Stimulated activated naive CD8-positive, alpha-beta T cell treated with anti-CD3 and anti-CD28 coated beads, Interleukin-15, Interleukin-2, amounts not matched to agents 100 U/mL and 50 U/mL, for 24 hours (primary cell): ENCODE results near the gene ID3.

Source experiments
- ATAC-seq: fragments of 150-1000 bp; cut with Tn5 transposase; one replicate; pipeline ENCODE4 v1.10.0; 2021
- DNase-seq: peaks from one replicate; pipeline ENCODE4 v3.0.0; 2021

The ID3 gene

GRCh38 chr1:23559136-23559984, at the start of gene ID3:
ID3 (minus strand) TSS chr1:23559501; CDS start chr1:23559426, 75 bp downstream.
- peak; percentile 97 for DNase-seq
- peak; percentile 76 for ATAC-seq

DNA sequence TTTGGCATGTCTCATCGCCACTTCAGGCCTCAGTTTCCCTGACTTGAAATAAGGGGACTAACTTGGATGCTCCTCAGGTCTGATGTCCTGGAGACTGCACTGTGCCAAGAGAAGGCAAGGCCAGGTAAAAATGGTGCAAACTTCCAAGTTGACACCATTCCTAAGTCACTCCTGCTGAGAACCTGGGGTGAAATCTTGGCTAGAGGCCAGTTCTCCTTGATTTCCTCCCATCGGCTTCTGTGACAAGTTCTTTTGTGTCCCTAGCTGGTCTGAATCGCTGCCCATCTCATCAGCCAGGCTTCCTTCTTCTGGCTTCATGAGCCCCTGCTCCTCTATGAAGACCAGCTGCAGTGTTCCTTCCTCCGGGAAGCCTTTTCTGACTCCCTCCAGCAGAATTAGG, 48.6 kb upstream of the ID3 start:
- ATAC-seq (no peak), DNase-seq (no peak)

DNA sequence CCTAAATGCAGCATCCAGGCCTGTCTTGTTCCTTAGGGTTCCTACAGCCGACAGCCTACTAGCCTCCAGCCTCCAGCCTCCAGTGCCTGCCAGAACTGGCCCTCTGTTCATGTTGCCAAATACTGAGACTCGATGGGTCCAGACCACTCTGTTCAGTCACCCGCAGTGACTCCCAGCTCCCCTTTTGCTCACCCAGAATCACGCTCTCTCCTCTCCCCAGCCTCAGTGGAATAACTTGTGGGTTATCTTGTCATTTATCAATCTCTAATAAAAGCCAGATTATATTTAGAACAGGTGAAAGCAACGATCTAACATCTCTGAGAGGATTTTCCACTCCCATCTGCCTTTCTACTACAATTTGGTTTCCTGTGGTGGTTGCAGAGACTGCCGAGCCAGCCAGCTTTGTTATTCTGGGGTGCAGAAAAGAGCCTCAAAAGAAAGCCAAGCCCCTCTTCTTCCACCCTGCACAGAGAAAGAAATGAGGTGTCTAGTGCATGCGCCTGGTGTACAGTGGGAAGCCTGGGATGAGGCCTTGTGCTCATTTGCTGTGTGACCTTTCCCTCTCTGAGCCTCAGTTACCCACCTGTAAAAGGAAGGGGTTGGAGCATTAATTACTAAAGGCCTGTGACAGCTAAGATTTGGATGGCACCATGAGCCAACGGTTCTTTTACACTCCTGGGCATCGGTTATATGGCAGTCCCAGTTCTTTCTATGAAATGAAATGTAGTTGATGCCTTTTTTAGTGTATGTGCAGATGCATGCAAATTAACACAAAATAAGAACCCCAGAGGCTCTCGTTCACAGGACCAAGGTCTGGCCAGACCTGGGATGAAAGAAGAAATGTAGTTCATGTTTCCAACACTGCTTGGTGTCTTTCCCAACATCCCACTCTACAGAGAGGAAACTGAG, 42.9 kb upstream of the ID3 start:
- DNase-seq (no peak), ATAC-seq (peak; percentile 11)

DNA sequence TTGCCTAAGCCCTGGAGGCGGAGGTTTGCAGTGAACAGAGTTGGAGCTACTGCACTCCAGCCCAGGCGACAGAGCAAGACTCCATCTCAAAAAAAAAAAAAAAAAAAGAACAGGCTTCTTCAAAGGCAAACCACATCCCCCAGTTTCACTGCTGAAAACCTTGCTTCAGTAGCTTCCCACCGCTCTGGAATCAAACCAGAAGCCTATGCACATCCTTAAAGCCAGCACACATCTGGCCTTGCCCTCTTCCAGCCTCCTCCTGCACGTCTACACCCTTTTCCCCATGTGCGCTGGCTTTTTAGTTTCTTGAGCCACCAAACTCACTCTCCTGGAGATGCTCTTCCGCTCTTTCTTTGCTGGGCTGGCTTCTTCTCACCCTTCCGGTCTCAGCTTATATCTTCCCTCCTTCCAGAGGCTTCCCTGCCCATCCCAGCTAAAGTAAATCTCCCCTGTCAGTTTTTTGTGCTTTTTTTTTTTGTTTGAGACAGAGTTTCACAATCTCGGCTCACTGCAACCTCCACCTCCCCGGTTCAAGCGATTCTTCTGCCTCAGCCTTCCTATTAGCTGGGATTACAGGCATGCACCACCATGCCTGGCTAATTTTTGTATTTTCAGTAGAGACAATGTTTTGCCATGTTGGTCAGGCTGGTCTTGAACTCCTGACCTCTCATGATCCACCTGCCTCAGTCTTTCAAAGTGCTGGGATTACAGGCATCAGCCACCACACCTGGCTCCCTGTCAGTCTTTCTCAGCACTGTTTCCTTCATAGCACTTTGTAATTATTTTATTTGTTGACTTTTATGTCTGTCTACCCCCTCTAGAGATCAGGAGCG, 42.0 kb upstream of the ID3 start:
- ATAC-seq (no peak), DNase-seq (no peak)

DNA sequence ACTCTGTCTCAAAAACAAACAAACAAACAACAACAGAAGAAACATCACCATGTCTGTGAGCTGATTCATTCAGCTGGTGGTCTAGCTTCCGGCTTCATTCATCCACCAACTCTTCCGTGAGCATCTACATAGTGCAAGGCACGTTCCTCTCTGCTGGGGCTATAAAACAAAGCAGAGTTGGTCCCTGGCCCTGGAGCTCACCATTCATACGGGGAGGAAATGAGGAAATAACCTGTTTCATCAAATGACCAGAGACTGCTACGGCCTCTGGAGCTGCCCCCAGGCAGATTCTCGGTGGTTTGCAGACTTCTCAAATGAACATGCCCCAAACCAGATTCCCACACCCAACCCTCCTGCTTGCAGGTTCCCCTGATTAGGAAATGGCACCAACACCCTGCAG, 41.0 kb upstream of the ID3 start:
- ATAC-seq, result peak; percentile 40

GRCh38 chr1:23599125-23599524, 39.8 kb upstream of the ID3 start:
- no peak for DNase-seq

More for the DNA sequence above, 41.0 kb upstream of the ID3 start:
- DNase-seq, result no peak

DNA sequence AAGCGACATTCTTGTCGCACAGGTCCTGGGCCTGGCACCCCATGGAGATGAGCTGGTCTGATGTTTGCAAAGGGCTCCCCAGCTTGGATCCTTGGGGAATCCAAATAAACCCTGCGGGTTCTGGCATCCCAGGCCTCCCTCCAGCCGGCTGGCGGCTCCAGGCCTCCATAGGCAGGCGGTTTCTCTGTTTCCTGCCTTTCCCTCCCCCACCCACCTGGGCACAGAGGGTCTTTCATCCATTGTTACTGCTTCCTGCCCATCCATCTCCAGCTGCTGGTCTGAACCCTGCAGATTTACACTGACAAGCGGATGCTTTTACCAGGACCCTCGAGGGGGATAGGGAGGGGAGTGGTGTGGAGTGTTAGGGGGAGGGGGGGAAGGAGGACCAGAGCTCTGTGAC, 39.1 kb upstream of the ID3 start:
- ATAC-seq, result no peak
- DNase-seq, result no peak

More at GRCh38 chr1:23599125-23599524, 39.8 kb upstream of the ID3 start:
- no peak for ATAC-seq

GRCh38 chr1:23597635-23598388, 38.5 kb upstream of the ID3 start:
- DNase-seq (no peak), ATAC-seq (no peak)

GRCh38 chr1:23596382-23597358, 37.4 kb upstream of the ID3 start:
- ATAC-seq (no peak), DNase-seq (no peak)

GRCh38 chr1:23594927-23595353, 35.6 kb upstream of the ID3 start:
- no peak for ATAC-seq
- no peak for DNase-seq

- ATAC-seq (no peak), DNase-seq (no peak)
These were observed 35.0 kb upstream of the ID3 start for GRCh38 chr1:23594149-23594907.

DNA sequence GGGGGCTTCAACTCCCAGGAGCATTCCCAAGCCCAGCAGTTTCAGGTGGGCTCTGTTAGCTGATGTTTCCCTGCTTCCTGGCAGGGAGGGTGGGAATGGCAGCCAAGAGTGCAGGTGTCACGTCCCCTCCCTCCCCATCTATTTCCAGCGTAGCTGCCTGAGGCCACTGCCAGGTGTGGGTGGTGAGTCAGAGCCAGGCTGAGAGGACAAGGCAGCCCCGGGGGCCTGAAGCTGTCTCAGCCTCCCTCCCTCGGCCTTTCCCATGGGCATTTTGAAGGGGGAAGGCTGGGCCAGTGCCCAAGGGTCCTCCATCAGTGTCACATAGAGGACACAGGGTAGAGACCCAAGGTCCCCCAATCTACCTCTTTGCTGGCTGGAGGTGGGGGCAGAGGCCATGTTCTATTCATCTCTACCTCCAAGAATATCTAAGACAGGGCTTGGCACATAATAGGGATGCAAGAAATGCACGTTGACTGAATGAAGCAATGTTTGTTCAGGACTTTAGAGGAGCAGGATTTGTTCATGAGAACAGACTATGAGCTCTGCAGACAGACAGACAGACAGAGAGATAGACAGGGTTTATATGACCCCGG, 34.4 kb upstream of the ID3 start:
- ATAC-seq (no peak), DNase-seq (peak; percentile 54)

DNA sequence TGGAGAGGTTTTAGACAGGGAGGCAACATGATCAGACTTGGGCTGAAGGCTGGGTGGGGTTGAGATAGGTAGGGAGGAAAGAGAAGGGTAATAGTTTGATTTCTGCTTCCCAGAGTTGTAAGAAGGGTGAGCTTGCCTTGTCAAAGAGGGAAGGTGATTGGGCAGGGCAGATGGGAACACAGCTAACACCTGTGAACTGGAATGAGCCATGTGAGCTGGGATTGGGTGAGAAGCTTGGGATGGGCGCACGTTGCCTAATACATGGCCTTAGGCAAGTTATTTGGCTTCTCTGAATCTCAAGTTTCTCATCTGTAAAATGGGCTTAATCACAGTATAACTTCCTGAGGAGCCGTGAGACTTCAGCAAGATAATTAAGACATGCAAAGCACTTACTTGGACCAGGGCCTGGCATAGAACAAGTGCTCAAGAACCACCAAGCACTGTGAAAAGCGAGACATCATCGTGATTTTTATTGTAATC, 33.8 kb upstream of the ID3 start:
- DNase-seq (no peak), ATAC-seq (no peak)

- ATAC-seq (no peak), DNase-seq (no peak)
These were observed 33.0 kb upstream of the ID3 start for GRCh38 chr1:23592209-23592892.

GRCh38 chr1:23591460-23592208, 32.3 kb upstream of the ID3 start:
- peak; percentile 86 for DNase-seq
- peak; percentile 91 for ATAC-seq

DNA sequence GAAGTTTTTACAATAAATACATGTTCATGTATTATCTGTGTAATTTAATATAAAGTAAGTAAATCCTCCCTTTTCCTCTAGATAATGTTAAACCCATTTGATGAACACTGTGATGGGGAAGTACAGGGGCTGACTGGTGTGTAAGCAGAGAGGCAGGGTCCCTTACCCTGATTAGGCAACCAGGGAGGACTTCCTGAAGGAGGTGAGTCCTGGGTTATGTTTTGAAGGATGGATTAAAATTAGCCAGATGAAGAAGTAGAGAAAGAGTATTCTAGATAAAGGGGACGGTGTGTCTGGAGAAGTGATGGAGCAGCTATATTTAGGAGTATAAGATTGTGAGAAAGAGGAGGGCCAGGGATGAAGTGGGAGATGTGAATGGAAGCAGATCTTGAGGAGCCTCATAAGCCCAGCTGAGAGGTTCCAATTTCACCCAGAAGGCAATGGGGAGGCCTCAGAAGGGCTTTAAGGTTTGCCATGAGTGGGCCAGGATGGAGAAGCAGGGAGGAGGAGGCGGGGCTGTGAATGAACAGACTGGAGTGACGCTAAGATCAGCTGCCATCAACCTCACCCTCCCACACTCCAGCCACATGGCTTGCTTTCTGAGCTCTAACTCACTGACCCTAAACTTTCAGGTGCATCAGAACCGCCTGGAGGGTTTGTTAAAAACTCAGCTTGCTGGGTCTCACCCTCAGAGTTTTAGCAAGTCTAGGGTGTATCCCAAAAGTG, 30.9 kb upstream of the ID3 start:
- peak; percentile 67 for ATAC-seq
- peak; percentile 81 for DNase-seq

DNA sequence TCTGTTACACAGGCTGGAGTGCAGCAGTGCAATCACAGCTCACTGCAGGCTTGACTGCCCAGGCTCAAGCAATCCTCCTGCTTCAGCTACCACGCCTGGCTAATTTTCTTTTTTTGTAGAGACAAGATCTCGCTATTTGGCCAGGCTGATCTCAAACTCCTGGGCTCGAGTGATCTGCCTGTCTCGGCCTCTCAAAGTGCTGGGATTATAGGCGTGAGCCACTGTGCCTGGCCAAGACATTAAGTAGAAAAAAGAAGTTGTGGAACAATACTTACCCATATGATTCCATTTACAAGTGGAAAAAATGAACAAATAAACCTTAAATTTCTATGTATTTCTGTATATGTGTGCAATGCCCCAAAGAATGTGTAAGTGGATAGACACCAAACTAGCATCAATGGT, 30.3 kb upstream of the ID3 start:
- ATAC-seq (no peak), DNase-seq (no peak)
